ENCODE measurements around the gene TRIM38. TPM values are rescaled to one million over a fixed set of nuclear protein-coding genes. Genes with fewer than 3 reads are reported as not detected.
A peak's percentile ranks its signal among the peaks of the same experiment; 100 is the strongest.

TRIM38 gene
- total and polyA plus RNA-seq, 2 of the 13 experiments (the other 11 are each of a cell fraction or from before 2014, with no cell fraction given): 2.5 to 3.1 TPM

DNA sequence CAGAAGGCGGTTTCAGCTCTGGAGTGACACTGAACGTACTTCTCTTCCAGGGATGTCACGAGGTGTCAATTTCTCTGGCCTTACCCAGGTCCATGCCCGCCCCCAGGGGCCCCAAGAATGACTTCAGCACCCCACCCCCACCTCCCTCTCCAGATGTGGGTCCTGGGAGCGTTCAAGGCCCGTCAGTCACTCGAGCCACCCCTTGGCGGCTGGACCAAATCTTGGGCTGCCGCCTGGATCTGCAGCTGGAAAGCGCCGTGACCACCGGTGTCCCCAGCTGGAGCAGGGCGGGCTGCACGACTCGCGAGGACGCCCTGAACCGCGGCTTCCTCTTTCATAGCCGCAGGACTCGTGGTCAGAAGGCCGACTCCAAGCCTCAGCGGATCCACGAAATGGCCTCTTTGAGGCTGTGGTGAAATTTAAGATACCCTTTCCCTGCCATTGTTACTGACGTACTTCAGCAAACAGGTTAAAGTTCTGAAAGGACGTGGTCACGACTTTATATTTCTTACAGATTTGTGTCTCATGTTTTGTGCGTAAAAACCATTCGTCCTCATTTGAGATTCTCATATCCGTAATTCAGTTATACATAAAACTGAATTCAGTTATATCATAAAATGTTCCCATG lies 29.3 kb downstream of the TRIM38 start (continued):
- TF ChIP-seq, protein P1, sequence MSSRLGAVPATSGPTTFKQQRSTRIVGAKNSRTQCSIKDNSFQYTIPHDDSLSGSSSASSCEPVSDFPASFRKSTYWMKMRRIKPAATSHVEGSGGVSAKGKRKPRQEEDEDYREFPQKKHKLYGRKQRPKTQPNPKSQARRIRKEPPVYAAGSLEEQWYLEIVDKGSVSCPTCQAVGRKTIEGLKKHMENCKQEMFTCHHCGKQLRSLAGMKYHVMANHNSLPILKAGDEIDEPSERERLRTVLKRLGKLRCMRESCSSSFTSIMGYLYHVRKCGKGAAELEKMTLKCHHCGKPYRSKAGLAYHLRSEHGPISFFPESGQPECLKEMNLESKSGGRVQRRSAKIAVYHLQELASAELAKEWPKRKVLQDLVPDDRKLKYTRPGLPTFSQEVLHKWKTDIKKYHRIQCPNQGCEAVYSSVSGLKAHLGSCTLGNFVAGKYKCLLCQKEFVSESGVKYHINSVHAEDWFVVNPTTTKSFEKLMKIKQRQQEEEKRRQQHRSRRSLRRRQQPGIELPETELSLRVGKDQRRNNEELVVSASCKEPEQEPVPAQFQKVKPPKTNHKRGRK (CRISPR knock-in tag; IDR thresholded peaks at IDR 0.05): no peak
- TF ChIP-seq HDAC1 (CRISPR knock-in tag; IDR thresholded peaks at IDR 0.05): no peak; the same call in 1 of the 2 replicates
- TF ChIP-seq, protein P2, sequence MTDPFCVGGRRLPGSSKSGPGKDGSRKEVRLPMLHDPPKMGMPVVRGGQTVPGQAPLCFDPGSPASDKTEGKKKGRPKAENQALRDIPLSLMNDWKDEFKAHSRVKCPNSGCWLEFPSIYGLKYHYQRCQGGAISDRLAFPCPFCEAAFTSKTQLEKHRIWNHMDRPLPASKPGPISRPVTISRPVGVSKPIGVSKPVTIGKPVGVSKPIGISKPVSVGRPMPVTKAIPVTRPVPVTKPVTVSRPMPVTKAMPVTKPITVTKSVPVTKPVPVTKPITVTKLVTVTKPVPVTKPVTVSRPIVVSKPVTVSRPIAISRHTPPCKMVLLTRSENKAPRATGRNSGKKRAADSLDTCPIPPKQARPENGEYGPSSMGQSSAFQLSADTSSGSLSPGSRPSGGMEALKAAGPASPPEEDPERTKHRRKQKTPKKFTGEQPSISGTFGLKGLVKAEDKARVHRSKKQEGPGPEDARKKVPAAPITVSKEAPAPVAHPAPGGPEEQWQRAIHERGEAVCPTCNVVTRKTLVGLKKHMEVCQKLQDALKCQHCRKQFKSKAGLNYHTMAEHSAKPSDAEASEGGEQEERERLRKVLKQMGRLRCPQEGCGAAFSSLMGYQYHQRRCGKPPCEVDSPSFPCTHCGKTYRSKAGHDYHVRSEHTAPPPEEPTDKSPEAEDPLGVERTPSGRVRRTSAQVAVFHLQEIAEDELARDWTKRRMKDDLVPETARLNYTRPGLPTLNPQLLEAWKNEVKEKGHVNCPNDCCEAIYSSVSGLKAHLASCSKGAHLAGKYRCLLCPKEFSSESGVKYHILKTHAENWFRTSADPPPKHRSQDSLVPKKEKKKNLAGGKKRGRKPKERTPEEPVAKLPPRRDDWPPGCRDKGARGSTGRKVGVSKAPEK (CRISPR knock-in tag; IDR thresholded peaks at IDR 0.05; ENCODE audit: borderline replicate concordance): no peak
- TF ChIP-seq EHMT2 (IDR thresholded peaks at IDR 0.05; ENCODE audit: borderline replicate concordance, low read depth, low read length): no peak
- no peak for TF ChIP-seq PHB2 (IDR thresholded peaks at IDR 0.05; ENCODE audit: partially characterized antibody)
- TF ChIP-seq HNRNPK (IDR thresholded peaks at IDR 0.05; ENCODE audit: low read depth, low read length, poor library complexity, severe bottlenecking): no peak
- TF ChIP-seq, protein P3, sequence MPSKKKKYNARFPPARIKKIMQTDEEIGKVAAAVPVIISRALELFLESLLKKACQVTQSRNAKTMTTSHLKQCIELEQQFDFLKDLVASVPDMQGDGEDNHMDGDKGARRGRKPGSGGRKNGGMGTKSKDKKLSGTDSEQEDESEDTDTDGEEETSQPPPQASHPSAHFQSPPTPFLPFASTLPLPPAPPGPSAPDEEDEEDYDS (CRISPR knock-in tag; IDR thresholded peaks at IDR 0.05): no peak
- TF ChIP-seq AHR (CRISPR knock-in tag; IDR thresholded peaks at IDR 0.05): no peak
- TF ChIP-seq NAIF1 (CRISPR knock-in tag; IDR thresholded peaks at IDR 0.05; ENCODE audit: borderline replicate concordance): 0 out of 2 replicates have a peak, but pooled peaks have one; percentile 13
- no peak for TF ChIP-seq ZNF260 (CRISPR knock-in tag; IDR thresholded peaks at IDR 0.05; ENCODE audit: borderline replicate concordance, low read depth)
- no peak for TF ChIP-seq HOXA9 (CRISPR knock-in tag; IDR thresholded peaks at IDR 0.05; ENCODE audit: borderline replicate concordance)
- TF ChIP-seq, protein P4, sequence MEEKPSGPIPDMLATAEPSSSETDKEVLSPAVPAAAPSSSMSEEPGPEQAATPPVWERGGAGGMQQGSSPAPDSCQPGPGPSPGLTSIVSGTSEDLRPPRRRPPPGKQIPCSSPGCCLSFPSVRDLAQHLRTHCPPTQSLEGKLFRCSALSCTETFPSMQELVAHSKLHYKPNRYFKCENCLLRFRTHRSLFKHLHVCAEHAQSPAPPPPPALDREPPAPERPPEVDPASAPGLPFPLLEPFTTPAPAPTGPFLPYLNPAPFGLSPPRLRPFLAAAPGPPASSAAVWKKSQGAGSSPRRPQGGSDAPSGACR (CRISPR knock-in tag; IDR thresholded peaks at IDR 0.05): no peak
- TF ChIP-seq, protein P5, sequence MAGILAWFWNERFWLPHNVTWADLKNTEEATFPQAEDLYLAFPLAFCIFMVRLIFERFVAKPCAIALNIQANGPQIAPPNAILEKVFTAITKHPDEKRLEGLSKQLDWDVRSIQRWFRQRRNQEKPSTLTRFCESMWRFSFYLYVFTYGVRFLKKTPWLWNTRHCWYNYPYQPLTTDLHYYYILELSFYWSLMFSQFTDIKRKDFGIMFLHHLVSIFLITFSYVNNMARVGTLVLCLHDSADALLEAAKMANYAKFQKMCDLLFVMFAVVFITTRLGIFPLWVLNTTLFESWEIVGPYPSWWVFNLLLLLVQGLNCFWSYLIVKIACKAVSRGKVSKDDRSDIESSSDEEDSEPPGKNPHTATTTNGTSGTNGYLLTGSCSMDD (CRISPR knock-in tag; IDR thresholded peaks at IDR 0.05): no peak
- TF ChIP-seq, protein P6, sequence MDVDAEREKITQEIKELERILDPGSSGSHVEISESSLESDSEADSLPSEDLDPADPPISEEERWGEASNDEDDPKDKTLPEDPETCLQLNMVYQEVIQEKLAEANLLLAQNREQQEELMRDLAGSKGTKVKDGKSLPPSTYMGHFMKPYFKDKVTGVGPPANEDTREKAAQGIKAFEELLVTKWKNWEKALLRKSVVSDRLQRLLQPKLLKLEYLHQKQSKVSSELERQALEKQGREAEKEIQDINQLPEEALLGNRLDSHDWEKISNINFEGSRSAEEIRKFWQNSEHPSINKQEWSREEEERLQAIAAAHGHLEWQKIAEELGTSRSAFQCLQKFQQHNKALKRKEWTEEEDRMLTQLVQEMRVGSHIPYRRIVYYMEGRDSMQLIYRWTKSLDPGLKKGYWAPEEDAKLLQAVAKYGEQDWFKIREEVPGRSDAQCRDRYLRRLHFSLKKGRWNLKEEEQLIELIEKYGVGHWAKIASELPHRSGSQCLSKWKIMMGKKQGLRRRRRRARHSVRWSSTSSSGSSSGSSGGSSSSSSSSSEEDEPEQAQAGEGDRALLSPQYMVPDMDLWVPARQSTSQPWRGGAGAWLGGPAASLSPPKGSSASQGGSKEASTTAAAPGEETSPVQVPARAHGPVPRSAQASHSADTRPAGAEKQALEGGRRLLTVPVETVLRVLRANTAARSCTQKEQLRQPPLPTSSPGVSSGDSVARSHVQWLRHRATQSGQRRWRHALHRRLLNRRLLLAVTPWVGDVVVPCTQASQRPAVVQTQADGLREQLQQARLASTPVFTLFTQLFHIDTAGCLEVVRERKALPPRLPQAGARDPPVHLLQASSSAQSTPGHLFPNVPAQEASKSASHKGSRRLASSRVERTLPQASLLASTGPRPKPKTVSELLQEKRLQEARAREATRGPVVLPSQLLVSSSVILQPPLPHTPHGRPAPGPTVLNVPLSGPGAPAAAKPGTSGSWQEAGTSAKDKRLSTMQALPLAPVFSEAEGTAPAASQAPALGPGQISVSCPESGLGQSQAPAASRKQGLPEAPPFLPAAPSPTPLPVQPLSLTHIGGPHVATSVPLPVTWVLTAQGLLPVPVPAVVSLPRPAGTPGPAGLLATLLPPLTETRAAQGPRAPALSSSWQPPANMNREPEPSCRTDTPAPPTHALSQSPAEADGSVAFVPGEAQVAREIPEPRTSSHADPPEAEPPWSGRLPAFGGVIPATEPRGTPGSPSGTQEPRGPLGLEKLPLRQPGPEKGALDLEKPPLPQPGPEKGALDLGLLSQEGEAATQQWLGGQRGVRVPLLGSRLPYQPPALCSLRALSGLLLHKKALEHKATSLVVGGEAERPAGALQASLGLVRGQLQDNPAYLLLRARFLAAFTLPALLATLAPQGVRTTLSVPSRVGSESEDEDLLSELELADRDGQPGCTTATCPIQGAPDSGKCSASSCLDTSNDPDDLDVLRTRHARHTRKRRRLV (CRISPR knock-in tag; IDR thresholded peaks at IDR 0.05): peak; percentile 81
- TF ChIP-seq ZNF451 (CRISPR knock-in tag; IDR thresholded peaks at IDR 0.05): no peak
